ENCODE results near the gene DYNLT5.

DNA sequence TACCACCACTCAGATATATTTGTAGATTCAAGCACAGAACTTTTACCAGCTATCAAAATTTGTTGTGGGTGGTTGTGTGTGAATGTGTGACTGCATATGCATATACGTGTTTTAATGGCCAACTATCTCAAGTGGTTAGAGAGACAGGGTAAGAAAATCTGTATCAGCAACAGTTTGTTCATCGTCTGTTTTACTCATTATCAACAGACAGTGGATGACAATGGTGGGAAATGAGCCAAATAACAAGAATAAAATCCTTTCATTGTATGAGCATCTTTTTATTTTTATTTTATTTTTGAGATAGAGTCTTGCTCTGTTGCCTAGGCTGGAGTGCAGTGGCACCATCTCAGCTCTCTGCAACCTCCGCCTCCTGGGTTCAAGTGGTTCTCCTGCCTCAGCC, 22.7 kb upstream of the DYNLT5 start:
- TF ChIP-seq, protein P1, sequence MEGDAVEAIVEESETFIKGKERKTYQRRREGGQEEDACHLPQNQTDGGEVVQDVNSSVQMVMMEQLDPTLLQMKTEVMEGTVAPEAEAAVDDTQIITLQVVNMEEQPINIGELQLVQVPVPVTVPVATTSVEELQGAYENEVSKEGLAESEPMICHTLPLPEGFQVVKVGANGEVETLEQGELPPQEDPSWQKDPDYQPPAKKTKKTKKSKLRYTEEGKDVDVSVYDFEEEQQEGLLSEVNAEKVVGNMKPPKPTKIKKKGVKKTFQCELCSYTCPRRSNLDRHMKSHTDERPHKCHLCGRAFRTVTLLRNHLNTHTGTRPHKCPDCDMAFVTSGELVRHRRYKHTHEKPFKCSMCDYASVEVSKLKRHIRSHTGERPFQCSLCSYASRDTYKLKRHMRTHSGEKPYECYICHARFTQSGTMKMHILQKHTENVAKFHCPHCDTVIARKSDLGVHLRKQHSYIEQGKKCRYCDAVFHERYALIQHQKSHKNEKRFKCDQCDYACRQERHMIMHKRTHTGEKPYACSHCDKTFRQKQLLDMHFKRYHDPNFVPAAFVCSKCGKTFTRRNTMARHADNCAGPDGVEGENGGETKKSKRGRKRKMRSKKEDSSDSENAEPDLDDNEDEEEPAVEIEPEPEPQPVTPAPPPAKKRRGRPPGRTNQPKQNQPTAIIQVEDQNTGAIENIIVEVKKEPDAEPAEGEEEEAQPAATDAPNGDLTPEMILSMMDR (IDR thresholded peaks at IDR 0.05) = no peak
- TF ChIP-seq POLR2A (IDR thresholded peaks at IDR 0.05) (no peak), POLR2AphosphoS5 (IDR thresholded peaks at IDR 0.05; ENCODE audit: insufficient read depth in 1 of 2, low read depth in 1 of 2) (no peak)

Measured in vagina (tissue), 2 donors.